NB4 (cell line): ENCODE data around the gene ZBTB34.

Experiments used
- DNase-seq: peaks from one replicate; pipeline ENCODE4 v3.0.0; 2010; ENCODE audit warnings: low read depth
- H3K4me3 ChIP-seq: one replicate; pipeline ENCODE4 v1.5.1; 2011; ENCODE audit warnings: mild to moderate bottlenecking, low read depth, low read length, moderate library complexity
- MYC ChIP-seq: IDR thresholded peaks from 2 replicates; pipeline ENCODE4 v1.6.1; 2011; ENCODE audit warnings: low read depth, low read length
- POLR2A ChIP-seq: IDR thresholded peaks from 2 replicates; pipeline ENCODE4 v1.6.1; 2011; ENCODE audit warnings: mild to moderate bottlenecking; ENCODE audit not compliant: insufficient read length; ENCODE audit errors: extremely low read depth
- TF ChIP-seq, protein P1 (sequence below): IDR thresholded peaks from one replicate; pipeline ENCODE4 v1.5.1; 2012; ENCODE audit warnings: low read depth, low read length
- TF ChIP-seq, protein P2 (sequence below): IDR thresholded peaks from 2 replicates; pipeline ENCODE4 v1.6.1; 2011; ENCODE audit warnings: low read depth, low read length

ZBTB34 gene

DNA sequence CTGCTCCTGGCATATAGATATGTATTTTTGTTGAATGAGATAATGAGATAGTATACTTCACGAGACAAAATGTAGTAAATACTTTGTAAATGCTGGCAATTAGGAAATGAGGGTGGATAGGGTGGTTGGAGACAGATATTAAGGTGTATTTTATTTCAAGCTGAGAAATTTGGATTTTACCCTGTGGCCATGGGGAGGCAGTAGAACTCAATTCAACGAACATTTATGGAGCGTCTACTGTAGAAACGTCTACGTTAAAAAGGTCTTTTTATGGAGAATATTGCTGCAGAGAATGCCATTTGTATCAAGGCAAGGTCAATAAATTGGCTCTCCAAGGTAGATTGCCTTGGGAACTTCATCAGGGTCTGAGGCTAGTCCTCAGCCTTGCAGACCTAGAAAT, 32.6 kb downstream of the ZBTB34 start:
- peak; percentile 23 for DNase-seq
- TF ChIP-seq, protein P1, sequence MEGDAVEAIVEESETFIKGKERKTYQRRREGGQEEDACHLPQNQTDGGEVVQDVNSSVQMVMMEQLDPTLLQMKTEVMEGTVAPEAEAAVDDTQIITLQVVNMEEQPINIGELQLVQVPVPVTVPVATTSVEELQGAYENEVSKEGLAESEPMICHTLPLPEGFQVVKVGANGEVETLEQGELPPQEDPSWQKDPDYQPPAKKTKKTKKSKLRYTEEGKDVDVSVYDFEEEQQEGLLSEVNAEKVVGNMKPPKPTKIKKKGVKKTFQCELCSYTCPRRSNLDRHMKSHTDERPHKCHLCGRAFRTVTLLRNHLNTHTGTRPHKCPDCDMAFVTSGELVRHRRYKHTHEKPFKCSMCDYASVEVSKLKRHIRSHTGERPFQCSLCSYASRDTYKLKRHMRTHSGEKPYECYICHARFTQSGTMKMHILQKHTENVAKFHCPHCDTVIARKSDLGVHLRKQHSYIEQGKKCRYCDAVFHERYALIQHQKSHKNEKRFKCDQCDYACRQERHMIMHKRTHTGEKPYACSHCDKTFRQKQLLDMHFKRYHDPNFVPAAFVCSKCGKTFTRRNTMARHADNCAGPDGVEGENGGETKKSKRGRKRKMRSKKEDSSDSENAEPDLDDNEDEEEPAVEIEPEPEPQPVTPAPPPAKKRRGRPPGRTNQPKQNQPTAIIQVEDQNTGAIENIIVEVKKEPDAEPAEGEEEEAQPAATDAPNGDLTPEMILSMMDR: peak; percentile 16
- TF ChIP-seq, protein P2, sequence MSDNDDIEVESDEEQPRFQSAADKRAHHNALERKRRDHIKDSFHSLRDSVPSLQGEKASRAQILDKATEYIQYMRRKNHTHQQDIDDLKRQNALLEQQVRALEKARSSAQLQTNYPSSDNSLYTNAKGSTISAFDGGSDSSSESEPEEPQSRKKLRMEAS: no peak
- no peak for TF ChIP-seq POLR2A
- no peak for TF ChIP-seq MYC
- H3K4me3 ChIP-seq: no peak overlapping the region

DNA sequence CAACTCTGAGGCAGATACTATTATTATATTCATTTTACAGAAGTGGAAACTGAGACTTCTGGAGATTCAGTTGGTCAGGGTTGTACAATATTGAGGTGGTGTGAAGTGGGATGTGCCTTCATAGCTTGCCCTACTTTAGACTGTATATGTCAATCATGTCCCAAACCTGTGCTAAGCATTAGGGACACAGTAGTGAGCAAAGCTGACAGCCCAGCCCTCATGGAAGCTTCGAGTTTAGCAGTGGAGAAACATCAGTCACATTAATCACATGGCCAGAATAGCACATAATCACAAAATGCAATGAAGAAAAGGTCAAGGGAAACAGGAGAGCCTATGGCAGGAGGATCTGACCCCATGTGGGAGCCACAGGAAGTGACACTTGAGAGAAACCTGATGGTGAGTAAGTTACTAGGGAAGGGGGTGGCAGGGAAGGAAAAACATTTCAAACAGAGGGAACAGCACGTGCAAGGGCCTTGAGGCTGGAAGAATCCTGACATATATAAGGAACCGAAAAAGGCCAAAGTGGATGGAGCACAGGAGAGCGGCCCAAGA, 33.7 kb downstream of the ZBTB34 start:
- DNase-seq: no peak
- no peak overlapping the region for H3K4me3 ChIP-seq
- TF ChIP-seq, protein P1: no peak
- no peak for TF ChIP-seq POLR2A

GRCh38 chr9:126902210-126902609, 41.8 kb downstream of the ZBTB34 start:
- TF ChIP-seq, protein P1: no peak
- TF ChIP-seq MYC: no peak
- TF ChIP-seq, protein P2: no peak
- TF ChIP-seq POLR2A: no peak
- no peak overlapping the region for H3K4me3 ChIP-seq
- DNase-seq: no peak

GRCh38 chr9:126904586-126904985, 44.1 kb downstream of the ZBTB34 start:
- TF ChIP-seq, protein P1: no peak
- TF ChIP-seq MYC: no peak
- no peak overlapping the region for H3K4me3 ChIP-seq
- no peak for DNase-seq

DNA sequence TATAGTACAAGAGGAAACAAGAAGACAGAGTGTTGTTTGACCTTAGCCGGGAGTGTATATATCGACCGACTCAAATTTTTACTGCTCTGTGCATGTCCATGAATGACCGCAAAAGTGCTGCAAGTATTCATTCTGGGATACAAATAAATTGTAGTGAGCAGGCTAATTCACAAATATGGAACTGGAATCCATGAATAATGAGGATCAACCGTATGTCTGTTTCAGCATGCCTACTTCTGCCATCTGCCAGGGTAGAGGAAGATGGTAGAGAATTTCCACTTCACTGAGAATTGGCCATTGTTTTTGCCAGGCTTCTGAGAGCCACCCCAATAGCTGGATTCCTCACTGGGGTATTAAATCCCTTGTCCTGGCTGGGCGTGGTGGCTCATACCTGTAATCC, 45.7 kb downstream of the ZBTB34 start:
- no peak overlapping the region for H3K4me3 ChIP-seq
- no peak for DNase-seq
- TF ChIP-seq MYC: no peak
- TF ChIP-seq, protein P2: no peak
- no peak for TF ChIP-seq POLR2A
- TF ChIP-seq, protein P1: no peak

- no peak overlapping the region for H3K4me3 ChIP-seq
- DNase-seq: no peak
- TF ChIP-seq MYC (no peak), POLR2A (no peak)
- TF ChIP-seq, protein P2: no peak
- TF ChIP-seq, protein P1: no peak
These were observed 46.6 kb downstream of the ZBTB34 start for GRCh38 chr9:126907058-126907457.
